ENCODE measurements around the gene CELF2. TPM values are rescaled to one million over a fixed set of nuclear protein-coding genes. Genes with fewer than 3 reads are reported as not detected.

Gene CELF2
- total RNA-seq, 1 donor from 2014 or later, result 31.6 TPM

DNA sequence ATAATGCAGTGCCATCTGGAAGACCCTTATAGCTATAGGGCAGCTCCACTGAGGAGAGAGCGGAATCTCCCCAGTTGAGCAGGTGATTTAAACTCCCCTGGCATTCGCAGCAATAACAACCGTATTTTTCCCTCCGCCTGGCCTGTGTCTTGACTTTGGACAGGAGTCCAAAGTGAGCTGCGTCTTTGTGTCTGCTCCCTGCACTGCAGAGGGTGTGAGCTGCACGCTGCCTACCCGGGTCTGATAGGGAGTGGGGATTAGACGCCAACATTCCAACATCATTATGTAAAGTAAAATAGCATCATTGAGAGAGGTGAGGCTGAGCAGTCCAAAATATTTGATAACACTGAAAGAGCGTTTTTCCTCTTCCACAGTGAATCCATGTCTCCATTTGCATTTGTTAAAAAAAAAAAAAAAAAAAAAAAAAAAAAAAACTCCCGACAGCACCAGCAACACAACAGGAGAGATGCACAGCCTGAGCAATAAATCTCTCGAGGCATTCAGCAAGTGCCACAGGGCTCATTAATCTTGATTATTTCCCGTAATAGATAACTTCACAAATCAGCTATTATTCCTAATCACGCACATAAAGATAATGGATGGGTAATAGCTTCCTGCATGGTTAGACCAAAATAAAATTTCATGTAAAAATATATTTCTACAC lies 68.6 kb downstream of the CELF2 start:
- no peaks in the 10 kb centered on the region for H3K79me2 ChIP-seq (ENCODE audit: low read depth)
- H4K20me1 ChIP-seq (ENCODE audit: low read depth), result no peaks in the 10 kb centered on the region
- H3K9me3 Mint-ChIP-seq, result peaks cover 6% of the 10 kb centered on the region
- peak overlapping the region; percentile 70 for H3K27ac Mint-ChIP-seq
- no peaks in the 10 kb centered on the region for H3K36me3 ChIP-seq
- no peak overlapping the region for H3K27ac ChIP-seq
- no peak for DNase-seq (ENCODE audit: low spot score)
- no peaks in the 10 kb centered on the region for H3K9me3 ChIP-seq (ENCODE audit: low read depth)
- H3K27me3 Mint-ChIP-seq (ENCODE audit: insufficient read depth, low read depth), result no peaks in the 10 kb centered on the region
- no peak overlapping the region for H2AFZ ChIP-seq (replicated peaks)
- no peaks in the 10 kb centered on the region for H3F3A ChIP-seq (ENCODE audit: low read depth)
- H3K4me3 ChIP-seq, result no peak overlapping the region
- H3K4me3 Mint-ChIP-seq, result no peak overlapping the region
- H3K27me3 ChIP-seq, result no peaks in the 10 kb centered on the region
- H3K36me3 Mint-ChIP-seq, result no peaks in the 10 kb centered on the region
- H3K4me1 ChIP-seq, result no peaks in the 10 kb centered on the region
- H3K4me2 ChIP-seq, result no peak overlapping the region
- TF ChIP-seq EZH2phosphoT487 (IDR thresholded peaks at IDR 0.05) (no peak), EZH2 (IDR thresholded peaks at IDR 0.05) (no peak)
- TF ChIP-seq, protein P1, sequence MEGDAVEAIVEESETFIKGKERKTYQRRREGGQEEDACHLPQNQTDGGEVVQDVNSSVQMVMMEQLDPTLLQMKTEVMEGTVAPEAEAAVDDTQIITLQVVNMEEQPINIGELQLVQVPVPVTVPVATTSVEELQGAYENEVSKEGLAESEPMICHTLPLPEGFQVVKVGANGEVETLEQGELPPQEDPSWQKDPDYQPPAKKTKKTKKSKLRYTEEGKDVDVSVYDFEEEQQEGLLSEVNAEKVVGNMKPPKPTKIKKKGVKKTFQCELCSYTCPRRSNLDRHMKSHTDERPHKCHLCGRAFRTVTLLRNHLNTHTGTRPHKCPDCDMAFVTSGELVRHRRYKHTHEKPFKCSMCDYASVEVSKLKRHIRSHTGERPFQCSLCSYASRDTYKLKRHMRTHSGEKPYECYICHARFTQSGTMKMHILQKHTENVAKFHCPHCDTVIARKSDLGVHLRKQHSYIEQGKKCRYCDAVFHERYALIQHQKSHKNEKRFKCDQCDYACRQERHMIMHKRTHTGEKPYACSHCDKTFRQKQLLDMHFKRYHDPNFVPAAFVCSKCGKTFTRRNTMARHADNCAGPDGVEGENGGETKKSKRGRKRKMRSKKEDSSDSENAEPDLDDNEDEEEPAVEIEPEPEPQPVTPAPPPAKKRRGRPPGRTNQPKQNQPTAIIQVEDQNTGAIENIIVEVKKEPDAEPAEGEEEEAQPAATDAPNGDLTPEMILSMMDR (IDR thresholded peaks at IDR 0.05), result no peak
- no peak overlapping the region for H3K9ac ChIP-seq
- peaks cover 2% of the 10 kb centered on the region for H3K4me1 Mint-ChIP-seq

DNA sequence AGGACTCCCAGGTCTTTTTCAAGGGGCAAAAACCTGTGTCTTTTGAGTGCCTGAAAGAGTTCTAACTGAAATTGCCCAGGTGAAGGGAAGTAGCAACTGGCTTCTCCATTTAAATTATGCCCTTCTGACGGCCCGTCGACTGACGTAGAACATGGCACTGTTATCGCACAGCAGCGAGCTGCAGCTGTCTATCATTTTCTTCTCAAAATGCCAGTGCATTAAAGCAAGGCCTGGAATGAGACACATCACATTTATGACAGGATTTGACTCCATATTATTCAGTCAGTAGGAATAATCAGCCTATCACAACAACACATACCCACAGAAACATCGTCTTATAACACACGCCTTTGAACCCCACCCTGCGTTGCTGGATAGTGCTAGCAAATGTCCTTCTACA lies 69.7 kb downstream of the CELF2 start:
- no peaks in the 10 kb centered on the region for H3K4me1 ChIP-seq
- no peaks in the 10 kb centered on the region for H3K27me3 ChIP-seq
- H3K36me3 ChIP-seq, result no peaks in the 10 kb centered on the region
- H3K9ac ChIP-seq, result no peak overlapping the region
- Mint-ChIP-seq H3K4me3 (no peak overlapping the region), H3K9me3 (peaks cover 6% of the 10 kb centered on the region), H3K36me3 (no peaks in the 10 kb centered on the region), H3K27me3 (ENCODE audit: insufficient read depth, low read depth) (no peaks in the 10 kb centered on the region), H3K4me1 (peaks cover 2% of the 10 kb centered on the region), H3K27ac (no peak overlapping the region)
- H3K4me3 ChIP-seq, result no peak overlapping the region
- no peak for TF ChIP-seq EZH2 (IDR thresholded peaks at IDR 0.05)
- no peak for TF ChIP-seq EZH2phosphoT487 (IDR thresholded peaks at IDR 0.05)
- TF ChIP-seq, protein P1 (IDR thresholded peaks at IDR 0.05), result no peak
- H3K4me2 ChIP-seq, result no peak overlapping the region
- no peaks in the 10 kb centered on the region for H3F3A ChIP-seq (ENCODE audit: low read depth)
- H3K27ac ChIP-seq, result no peak overlapping the region
- H3K9me3 ChIP-seq (ENCODE audit: low read depth), result no peaks in the 10 kb centered on the region
- no peaks in the 10 kb centered on the region for H3K79me2 ChIP-seq (ENCODE audit: low read depth)
- no peak overlapping the region for H2AFZ ChIP-seq (replicated peaks)
- no peaks in the 10 kb centered on the region for H4K20me1 ChIP-seq (ENCODE audit: low read depth)
- no peak for DNase-seq (ENCODE audit: low spot score)

DNA sequence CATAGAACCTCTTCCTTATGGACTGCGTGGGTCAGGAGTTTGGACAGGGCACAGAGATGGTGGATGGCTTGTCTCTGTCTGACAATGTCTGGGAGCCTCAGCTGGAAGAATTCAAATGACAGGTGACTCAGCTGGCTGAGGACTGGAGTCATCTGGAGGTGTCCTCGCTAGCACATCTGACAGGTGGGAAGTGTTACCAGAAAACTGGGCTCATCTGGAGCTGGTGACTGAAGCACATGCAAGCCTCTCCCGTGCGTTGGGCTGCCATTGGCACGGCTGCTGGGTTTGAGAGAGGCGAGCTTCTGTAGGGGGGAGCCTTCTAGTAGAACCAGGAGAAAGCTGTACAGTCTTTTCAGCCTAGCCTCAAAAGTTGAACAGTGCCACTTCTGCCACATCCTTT lies 71.0 kb downstream of the CELF2 start:
- Histone ChIP-seq H3K36me3 (no peaks in the 10 kb centered on the region), H3K79me2 (ENCODE audit: low read depth) (no peaks in the 10 kb centered on the region), H3K4me3 (no peak overlapping the region), H3K4me2 (no peak overlapping the region), H4K20me1 (ENCODE audit: low read depth) (no peaks in the 10 kb centered on the region), H3K9ac (no peak overlapping the region), H2AFZ (replicated peaks) (no peak overlapping the region), H3K27me3 (no peaks in the 10 kb centered on the region), H3K27ac (no peak overlapping the region), H3K4me1 (no peaks in the 10 kb centered on the region), H3K9me3 (ENCODE audit: low read depth) (no peaks in the 10 kb centered on the region), H3F3A (ENCODE audit: low read depth) (no peaks in the 10 kb centered on the region)
- H3K27ac Mint-ChIP-seq, result no peak overlapping the region
- no peak for DNase-seq (ENCODE audit: low spot score)
- H3K4me3 Mint-ChIP-seq, result no peak overlapping the region
- H3K36me3 Mint-ChIP-seq, result no peaks in the 10 kb centered on the region
- no peaks in the 10 kb centered on the region for H3K27me3 Mint-ChIP-seq (ENCODE audit: insufficient read depth, low read depth)
- peaks cover 2% of the 10 kb centered on the region for H3K4me1 Mint-ChIP-seq
- peaks cover 3% of the 10 kb centered on the region for H3K9me3 Mint-ChIP-seq
- no peak for TF ChIP-seq EZH2 (IDR thresholded peaks at IDR 0.05)
- TF ChIP-seq EZH2phosphoT487 (IDR thresholded peaks at IDR 0.05), result no peak
- TF ChIP-seq, protein P1 (IDR thresholded peaks at IDR 0.05), result no peak
